K562 (cell line): ENCODE measurements around the gene ALOX5.

Source experiments
- HNRNPL ChIP-seq: fragments of 200-400 bp; formaldehyde crosslinking; IDR thresholded peaks from 2 replicates; pipeline ENCODE4 v1.6.1; 2017; ENCODE audit warnings: low read depth, mild to moderate bottlenecking, low read length
- MEF2D ChIP-seq: conservative IDR thresholded peaks from 2 replicates; pipeline ENCODE4 v1.6.1; 2016; ENCODE audit warnings: low read depth, missing genetic modification characterization, missing compliant biosample characterization
- RAD21 ChIP-seq, 2 experiments: fragments of 250-450 bp in 1 of 2; fragments of 450-650 bp in 1 of 2; sonication (Bioruptor Pico) in 1 of 2; formaldehyde crosslinking in 1 of 2; IDR thresholded peaks in 1 of 2; conservative IDR thresholded peaks in 1 of 2; 2 replicates each; pipeline versions ENCODE4 v1.4.0 to v1.8.0; 2020 to 2022; ENCODE audit warnings: mild to moderate bottlenecking in 2 of 2, moderate library complexity in 1 of 2
- RCOR1 ChIP-seq, 2 experiments: IDR thresholded peaks; 2 replicates each; pipeline ENCODE4 v1.6.1; 2012; ENCODE audit warnings: low read depth in 2 of 2, low read length in 2 of 2, borderline replicate concordance in 1 of 2, improper control_type of control experiment in 1 of 2
- TCF7 ChIP-seq: sonication (generic); IDR thresholded peaks from 2 replicates; pipeline ENCODE4 v1.6.1; 2016; ENCODE audit warnings: antibody characterized with exemption, borderline replicate concordance
- ZNF354B ChIP-seq: fragments of 250-450 bp; sonication (Bioruptor Pico); IDR thresholded peaks from 2 replicates; pipeline ENCODE4 v1.4.0; 2020
- TF ChIP-seq, protein P1 (sequence below): fragments of 450-650 bp; formaldehyde crosslinking; IDR thresholded peaks from 2 replicates; pipeline ENCODE4 v1.4.0; 2022; ENCODE audit warnings: missing genetic modification characterization
- TF ChIP-seq, protein P2 (sequence below): fragments of 450-650 bp; IDR thresholded peaks from 2 replicates; pipeline ENCODE4 v1.6.1; 2017; ENCODE audit warnings: mild to moderate bottlenecking, moderate library complexity

DNA sequence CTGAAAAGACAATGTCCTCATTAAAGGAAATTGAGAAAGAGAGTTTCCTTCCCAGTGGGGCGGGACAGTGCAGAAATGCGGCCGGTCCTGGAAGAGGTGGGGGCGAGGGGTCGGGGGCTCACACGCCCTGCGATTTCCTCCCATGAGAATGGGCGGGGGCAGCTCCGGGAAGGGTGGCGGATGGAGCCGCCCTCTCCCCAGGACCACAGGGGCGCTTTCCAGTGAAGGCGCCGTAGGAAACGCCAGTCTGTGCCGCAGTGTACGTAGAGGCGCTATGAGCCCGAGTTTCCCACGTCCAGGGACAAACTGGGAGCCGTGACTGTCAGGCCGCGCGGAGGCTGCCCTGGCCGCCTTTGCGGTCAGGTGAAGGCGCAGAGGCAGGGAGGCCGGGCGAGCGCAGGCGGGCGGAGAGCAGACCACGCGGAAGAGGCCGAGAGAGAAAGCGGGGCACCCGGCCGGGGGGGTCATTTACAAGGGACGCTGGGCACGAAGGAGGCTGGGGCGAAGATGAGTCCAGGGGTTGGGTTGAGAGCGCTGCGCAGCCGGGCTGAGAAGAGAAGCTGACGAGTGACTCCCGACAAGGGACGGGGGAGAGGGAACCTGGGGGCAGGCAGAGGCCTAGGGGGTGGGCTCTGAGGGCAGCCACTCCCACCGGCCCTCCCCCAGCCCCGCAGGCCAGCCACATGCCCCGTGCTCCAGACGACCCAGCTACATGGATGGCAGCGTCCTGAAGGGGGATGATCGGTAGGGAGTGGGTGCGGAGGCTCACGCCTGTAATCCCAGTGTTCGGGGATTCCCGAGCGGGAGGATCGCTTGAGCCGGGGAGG is 45.0 kb downstream of the ALOX5 start:
- TF ChIP-seq, protein P1, sequence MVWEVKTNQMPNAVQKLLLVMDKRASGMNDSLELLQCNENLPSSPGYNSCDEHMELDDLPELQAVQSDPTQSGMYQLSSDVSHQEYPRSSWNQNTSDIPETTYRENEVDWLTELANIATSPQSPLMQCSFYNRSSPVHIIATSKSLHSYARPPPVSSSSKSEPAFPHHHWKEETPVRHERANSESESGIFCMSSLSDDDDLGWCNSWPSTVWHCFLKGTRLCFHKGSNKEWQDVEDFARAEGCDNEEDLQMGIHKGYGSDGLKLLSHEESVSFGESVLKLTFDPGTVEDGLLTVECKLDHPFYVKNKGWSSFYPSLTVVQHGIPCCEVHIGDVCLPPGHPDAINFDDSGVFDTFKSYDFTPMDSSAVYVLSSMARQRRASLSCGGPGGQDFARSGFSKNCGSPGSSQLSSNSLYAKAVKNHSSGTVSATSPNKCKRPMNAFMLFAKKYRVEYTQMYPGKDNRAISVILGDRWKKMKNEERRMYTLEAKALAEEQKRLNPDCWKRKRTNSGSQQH (CRISPR knock-in tag): no peak
- TF ChIP-seq ZNF354B (CRISPR knock-in tag) (no peak), RCOR1 (IDR thresholded peaks at IDR 0.05; ENCODE audit: borderline replicate concordance in 1 of 2, low read depth in 2 of 2, low read length in 2 of 2) (no peak), TCF7 (no peak), RAD21 (CRISPR knock-in tag; conservative IDR thresholded peaks at IDR 0.05 in 1 of 2, IDR thresholded peaks at IDR 0.05 in 1 of 2) (no peak), MEF2D (tag) (no peak), HNRNPL (no peak)
- TF ChIP-seq, protein P2, sequence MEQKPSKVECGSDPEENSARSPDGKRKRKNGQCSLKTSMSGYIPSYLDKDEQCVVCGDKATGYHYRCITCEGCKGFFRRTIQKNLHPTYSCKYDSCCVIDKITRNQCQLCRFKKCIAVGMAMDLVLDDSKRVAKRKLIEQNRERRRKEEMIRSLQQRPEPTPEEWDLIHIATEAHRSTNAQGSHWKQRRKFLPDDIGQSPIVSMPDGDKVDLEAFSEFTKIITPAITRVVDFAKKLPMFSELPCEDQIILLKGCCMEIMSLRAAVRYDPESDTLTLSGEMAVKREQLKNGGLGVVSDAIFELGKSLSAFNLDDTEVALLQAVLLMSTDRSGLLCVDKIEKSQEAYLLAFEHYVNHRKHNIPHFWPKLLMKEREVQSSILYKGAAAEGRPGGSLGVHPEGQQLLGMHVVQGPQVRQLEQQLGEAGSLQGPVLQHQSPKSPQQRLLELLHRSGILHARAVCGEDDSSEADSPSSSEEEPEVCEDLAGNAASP: no peak
